Natural killer cell (primary cell): Measurements from ENCODE around the gene RYR3. TPM values are rescaled to one million over a fixed set of nuclear protein-coding genes. Genes with fewer than 3 reads are reported as not detected.

ENCODE experiments used
- ATAC-seq, 3 donors: fragments of 150-1000 bp in 2 of 3; fragments of 200-7000 bp in 1 of 3; cut with Tn5 transposase; 1 replicate in 1 of 3; 2 replicates in 2 of 3; pipeline ENCODE4 v1.10.0; 2021; ENCODE audit warnings: mild to moderate bottlenecking in 2 of 3, moderate library complexity in 2 of 3
- DNase-seq, 2 donors: peaks; one replicate each; pipeline versions ENCODE4 v3.0.0 to v3.0.0-alpha.2; 2013 to 2021; ENCODE audit warnings: mixed read lengths in 1 of 2
- H3K27ac ChIP-seq: one replicate; pipeline ENCODE4 v1.5.1; 2013; ENCODE audit warnings: mild to moderate bottlenecking, low read length
- H3K27me3 ChIP-seq: one replicate; pipeline ENCODE4 v1.6.1; 2013; ENCODE audit warnings: low read length; ENCODE audit not compliant: control insufficient read depth, insufficient read depth
- H3K36me3 ChIP-seq: one replicate; pipeline ENCODE4 v1.6.1; 2013; ENCODE audit warnings: low read length; ENCODE audit not compliant: control insufficient read depth, insufficient read depth
- H3K4me1 ChIP-seq: one replicate; pipeline ENCODE4 v1.6.1; 2013; ENCODE audit warnings: low read length; ENCODE audit not compliant: control insufficient read depth, insufficient read depth
- H3K4me3 ChIP-seq: one replicate; pipeline ENCODE4 v1.5.1; 2013; ENCODE audit warnings: low read length
- H3K9me3 ChIP-seq: one replicate; pipeline ENCODE4 v1.6.1; 2013; ENCODE audit warnings: low read length; ENCODE audit not compliant: control insufficient read depth, insufficient read depth
- H3K27ac Mint-ChIP-seq, 2 donors: one replicate each; pipeline ENCODE4 v1.8.0; 2022; ENCODE audit warnings: mild to moderate bottlenecking in 2 of 2, mixed read lengths in 2 of 2, moderate library complexity in 1 of 2
- H3K27me3 Mint-ChIP-seq, 2 donors: one replicate each; pipeline ENCODE4 v1.8.0; 2022; ENCODE audit warnings: low read depth in 2 of 2, mixed read lengths in 2 of 2
- H3K36me3 Mint-ChIP-seq: one replicate; pipeline ENCODE4 v1.8.0; 2022; ENCODE audit warnings: mixed read lengths
- H3K4me1 Mint-ChIP-seq, 2 donors: one replicate each; pipeline ENCODE4 v1.8.0; 2022; ENCODE audit warnings: mixed read lengths in 2 of 2
- H3K4me3 Mint-ChIP-seq: one replicate; pipeline ENCODE4 v1.8.0; 2022; ENCODE audit warnings: mild to moderate bottlenecking, moderate library complexity, mixed read lengths
- H3K9me3 Mint-ChIP-seq, 2 donors: one replicate each; pipeline ENCODE4 v1.8.0; 2022; ENCODE audit warnings: mixed read lengths in 2 of 2
- CTCF ChIP-seq: fragments of 200-600 bp; IDR thresholded peaks from one replicate; pipeline ENCODE4 v1.8.0; 2022; ENCODE audit warnings: antibody characterized with exemption
- WGBS: methylation state at CpG from one replicate; pipeline ENCODE4 v1.1.7; 2013; ENCODE audit warnings: missing lambda C conversion rate; ENCODE audit not compliant: insufficient coverage; 5-methylcytosine and 5-hydroxymethylcytosine counted together
- intact Hi-C: fragments of 100-400 bp; cut with micrococcal nuclease; formaldehyde crosslinking; loops from one replicate; pipeline ENCODE4 v1.14.2; 2022
- total RNA-seq, 4 donors: library from RNA; stranded (reverse); fragments of 120-200 nt in 1 of 4; gene quantifications; one replicate each; pipeline versions ENCODE4 v1.2.3 to v1.2.4, GENCODE V29; 2013 to 2022

Gene RYR3
- total RNA-seq, 3 donors from 2014 or later (not counting 1 experiment from before 2014, with no cell fraction given) = 0.09 to 6.2 TPM; not detected in 1

DNA sequence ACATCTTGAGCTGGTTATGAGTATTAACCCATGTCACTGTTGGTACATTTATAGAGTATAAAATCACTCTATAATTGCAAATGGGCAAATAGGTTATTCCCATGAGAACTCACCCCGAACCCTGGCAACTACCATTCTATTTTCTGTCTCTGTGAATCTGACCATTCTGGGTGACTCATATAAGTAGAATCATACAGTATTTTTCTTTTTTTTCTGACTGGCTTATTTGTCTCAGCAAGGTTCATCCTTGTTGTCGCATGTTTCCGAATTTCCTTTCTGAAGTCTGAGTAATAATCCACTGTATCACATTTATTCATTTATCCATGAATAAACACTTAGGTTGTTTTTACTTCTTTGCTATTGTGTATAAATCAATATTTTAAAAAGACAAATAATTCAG lies 597.6 kb downstream of the RYR3 start:
- no peak for TF ChIP-seq CTCF
- intact Hi-C loops = no loop called here
- WGBS = 86% methylated on average over 1 of the region's 3 CpGs
- Mint-ChIP-seq H3K9me3 (no peaks in the 10 kb centered on the region), H3K27me3 (no peaks in the 10 kb centered on the region), H3K4me3 (no peak overlapping the region), H3K4me1 (peaks cover 9% of the 10 kb centered on the region in 2 donors), H3K36me3 (no peaks in the 10 kb centered on the region), H3K27ac (no peak overlapping the region)
- Histone ChIP-seq H3K4me3 (no peak overlapping the region), H3K27me3 (no peaks in the 10 kb centered on the region), H3K27ac (no peak overlapping the region), H3K36me3 (no peaks in the 10 kb centered on the region), H3K4me1 (no peaks in the 10 kb centered on the region), H3K9me3 (no peaks in the 10 kb centered on the region)
- no peak for ATAC-seq
- no peak for DNase-seq

GRCh38 chr15:33910741-33911140 lies 600.0 kb downstream of the RYR3 start:
- Mint-ChIP-seq H3K4me1 (peaks cover 9 to 17% of the 10 kb centered on the region in 2 donors), H3K27me3 (no peaks in the 10 kb centered on the region), H3K27ac (no peak overlapping the region), H3K9me3 (no peaks in the 10 kb centered on the region), H3K36me3 (no peaks in the 10 kb centered on the region), H3K4me3 (no peak overlapping the region)
- Histone ChIP-seq H3K4me1 (no peaks in the 10 kb centered on the region), H3K27me3 (no peaks in the 10 kb centered on the region), H3K9me3 (no peaks in the 10 kb centered on the region), H3K4me3 (no peak overlapping the region), H3K27ac (no peak overlapping the region), H3K36me3 (no peaks in the 10 kb centered on the region)
- no peak for ATAC-seq
- WGBS = 89% methylated on average over 3 of the region's 3 CpGs
- intact Hi-C loops = no loop called here
- DNase-seq = no peak
- no peak for TF ChIP-seq CTCF

GRCh38 chr15:33912326-33912725 lies 601.6 kb downstream of the RYR3 start:
- Mint-ChIP-seq H3K9me3 (no peaks in the 10 kb centered on the region), H3K27me3 (no peaks in the 10 kb centered on the region), H3K36me3 (no peaks in the 10 kb centered on the region), H3K4me1 (peaks cover 9 to 17% of the 10 kb centered on the region in 2 donors), H3K27ac (no peak overlapping the region), H3K4me3 (no peak overlapping the region)
- H3K9me3 ChIP-seq = no peaks in the 10 kb centered on the region
- H3K36me3 ChIP-seq = no peaks in the 10 kb centered on the region
- DNase-seq = no peak
- H3K27me3 ChIP-seq = no peaks in the 10 kb centered on the region
- no peaks in the 10 kb centered on the region for H3K4me1 ChIP-seq
- no peak for ATAC-seq
- intact Hi-C loops = no loop called here
- H3K27ac ChIP-seq = no peak overlapping the region
- no peak overlapping the region for H3K4me3 ChIP-seq
- TF ChIP-seq CTCF = no peak

- Histone ChIP-seq H3K9me3 (no peaks in the 10 kb centered on the region), H3K36me3 (no peaks in the 10 kb centered on the region), H3K4me1 (no peaks in the 10 kb centered on the region), H3K4me3 (no peak overlapping the region), H3K27ac (no peak overlapping the region), H3K27me3 (no peaks in the 10 kb centered on the region)
- ATAC-seq (no peak), DNase-seq (no peak)
- Mint-ChIP-seq H3K4me3 (no peak overlapping the region), H3K27ac (no peak overlapping the region), H3K4me1 (peaks cover 9 to 17% of the 10 kb centered on the region in 2 donors), H3K36me3 (no peaks in the 10 kb centered on the region), H3K27me3 (no peaks in the 10 kb centered on the region), H3K9me3 (no peaks in the 10 kb centered on the region)
- WGBS = 100% methylated on average over 1 of the region's 1 CpG
- no peak for TF ChIP-seq CTCF
- intact Hi-C loops = no loop called here
Measured at GRCh38 chr15:33913459-33913858, 602.7 kb downstream of the RYR3 start.
